ENCODE measurements around the gene TUBA3C.

TUBA3C gene

GRCh38 chr13:19159761-19160420, 21.7 kb downstream of the TUBA3C start:
- no peak overlapping the region for H2AFZ ChIP-seq (ENCODE audit: low read depth, low read length, severe bottlenecking)
- no peaks in the 10 kb centered on the region for H3K27me3 ChIP-seq (ENCODE audit: low read length)
- no peak overlapping the region for H3K4me2 ChIP-seq (ENCODE audit: low read depth, low read length, poor library complexity, severe bottlenecking)
- H3K9me3 ChIP-seq (ENCODE audit: insufficient read depth, low read length) = no peaks in the 10 kb centered on the region
- TF ChIP-seq, protein P1, sequence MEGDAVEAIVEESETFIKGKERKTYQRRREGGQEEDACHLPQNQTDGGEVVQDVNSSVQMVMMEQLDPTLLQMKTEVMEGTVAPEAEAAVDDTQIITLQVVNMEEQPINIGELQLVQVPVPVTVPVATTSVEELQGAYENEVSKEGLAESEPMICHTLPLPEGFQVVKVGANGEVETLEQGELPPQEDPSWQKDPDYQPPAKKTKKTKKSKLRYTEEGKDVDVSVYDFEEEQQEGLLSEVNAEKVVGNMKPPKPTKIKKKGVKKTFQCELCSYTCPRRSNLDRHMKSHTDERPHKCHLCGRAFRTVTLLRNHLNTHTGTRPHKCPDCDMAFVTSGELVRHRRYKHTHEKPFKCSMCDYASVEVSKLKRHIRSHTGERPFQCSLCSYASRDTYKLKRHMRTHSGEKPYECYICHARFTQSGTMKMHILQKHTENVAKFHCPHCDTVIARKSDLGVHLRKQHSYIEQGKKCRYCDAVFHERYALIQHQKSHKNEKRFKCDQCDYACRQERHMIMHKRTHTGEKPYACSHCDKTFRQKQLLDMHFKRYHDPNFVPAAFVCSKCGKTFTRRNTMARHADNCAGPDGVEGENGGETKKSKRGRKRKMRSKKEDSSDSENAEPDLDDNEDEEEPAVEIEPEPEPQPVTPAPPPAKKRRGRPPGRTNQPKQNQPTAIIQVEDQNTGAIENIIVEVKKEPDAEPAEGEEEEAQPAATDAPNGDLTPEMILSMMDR (IDR thresholded peaks at IDR 0.05; ENCODE audit: insufficient read depth, low read length, poor library complexity, severe bottlenecking) = no peak
- TF ChIP-seq EZH2phosphoT487 (conservative IDR thresholded peaks at IDR 0.05; ENCODE audit: low read length) = no peak
- H4K20me1 ChIP-seq (ENCODE audit: low read depth, low read length) = no peaks in the 10 kb centered on the region
- H3K9me2 ChIP-seq (replicated peaks; ENCODE audit: insufficient read depth, low read length) = no peaks in the 10 kb centered on the region
- H3K27ac ChIP-seq (ENCODE audit: low read depth, low read length) = no peak overlapping the region
- H3K79me2 ChIP-seq (ENCODE audit: insufficient read depth, low read length) = no peaks in the 10 kb centered on the region
- no peaks in the 10 kb centered on the region for H3F3A ChIP-seq (ENCODE audit: insufficient read depth)
- H3K4me3 ChIP-seq (ENCODE audit: insufficient read depth, low read length, poor library complexity, severe bottlenecking) = no peak overlapping the region
- H3K9ac ChIP-seq (ENCODE audit: low read length) = no peak overlapping the region
- no peaks in the 10 kb centered on the region for H3K36me3 ChIP-seq (ENCODE audit: low read length)

GRCh38 chr13:19159181-19159580, 22.4 kb downstream of the TUBA3C start:
- Histone ChIP-seq H3F3A (ENCODE audit: insufficient read depth) (no peaks in the 10 kb centered on the region), H3K79me2 (ENCODE audit: insufficient read depth, low read length) (no peaks in the 10 kb centered on the region), H3K9me2 (replicated peaks; ENCODE audit: insufficient read depth, low read length) (no peaks in the 10 kb centered on the region), H4K20me1 (ENCODE audit: low read depth, low read length) (no peaks in the 10 kb centered on the region), H3K36me3 (ENCODE audit: low read length) (no peaks in the 10 kb centered on the region), H3K9me3 (ENCODE audit: insufficient read depth, low read length) (no peaks in the 10 kb centered on the region), H3K9ac (ENCODE audit: low read length) (no peak overlapping the region), H3K27me3 (ENCODE audit: low read length) (no peaks in the 10 kb centered on the region), H2AFZ (ENCODE audit: low read depth, low read length, severe bottlenecking) (no peak overlapping the region), H3K4me2 (ENCODE audit: low read depth, low read length, poor library complexity, severe bottlenecking) (no peak overlapping the region), H3K27ac (ENCODE audit: low read depth, low read length) (no peak overlapping the region), H3K4me3 (ENCODE audit: insufficient read depth, low read length, poor library complexity, severe bottlenecking) (no peak overlapping the region)
- TF ChIP-seq, protein P1 (IDR thresholded peaks at IDR 0.05; ENCODE audit: insufficient read depth, low read length, poor library complexity, severe bottlenecking) = no peak
- TF ChIP-seq EZH2phosphoT487 (conservative IDR thresholded peaks at IDR 0.05; ENCODE audit: low read length) = no peak

- H3K9me3 ChIP-seq (ENCODE audit: insufficient read depth, low read length) = no peaks in the 10 kb centered on the region
- H4K20me1 ChIP-seq (ENCODE audit: low read depth, low read length) = no peaks in the 10 kb centered on the region
- no peaks in the 10 kb centered on the region for H3K36me3 ChIP-seq (ENCODE audit: low read length)
- no peak overlapping the region for H3K27ac ChIP-seq (ENCODE audit: low read depth, low read length)
- no peak overlapping the region for H3K4me3 ChIP-seq (ENCODE audit: insufficient read depth, low read length, poor library complexity, severe bottlenecking)
- H3K79me2 ChIP-seq (ENCODE audit: insufficient read depth, low read length) = no peaks in the 10 kb centered on the region
- no peaks in the 10 kb centered on the region for H3F3A ChIP-seq (ENCODE audit: insufficient read depth)
- no peak overlapping the region for H2AFZ ChIP-seq (ENCODE audit: low read depth, low read length, severe bottlenecking)
- no peaks in the 10 kb centered on the region for H3K9me2 ChIP-seq (replicated peaks; ENCODE audit: insufficient read depth, low read length)
- no peak overlapping the region for H3K4me2 ChIP-seq (ENCODE audit: low read depth, low read length, poor library complexity, severe bottlenecking)
- no peak for TF ChIP-seq EZH2phosphoT487 (conservative IDR thresholded peaks at IDR 0.05; ENCODE audit: low read length)
- TF ChIP-seq, protein P1 (IDR thresholded peaks at IDR 0.05; ENCODE audit: insufficient read depth, low read length, poor library complexity, severe bottlenecking) = no peak
- H3K9ac ChIP-seq (ENCODE audit: low read length) = no peak overlapping the region
- H3K27me3 ChIP-seq (ENCODE audit: low read length) = no peaks in the 10 kb centered on the region
Measured at GRCh38 chr13:19158526-19159174, 23.0 kb downstream of the TUBA3C start.
